GM19238 (cell line): ENCODE measurements around the gene PRAMEF5.
"Not testable (repeated sequence)": the region's sequence is repeated elsewhere in the genome, so short reads cannot be mapped to it uniquely, and the experiment has no call there.

Experiments
- DNase-seq: peaks from one replicate; pipeline ENCODE4 v3.0.0; 2011; ENCODE audit warnings: low spot score; ENCODE audit not compliant: insufficient read length

PRAMEF5 gene

DNA sequence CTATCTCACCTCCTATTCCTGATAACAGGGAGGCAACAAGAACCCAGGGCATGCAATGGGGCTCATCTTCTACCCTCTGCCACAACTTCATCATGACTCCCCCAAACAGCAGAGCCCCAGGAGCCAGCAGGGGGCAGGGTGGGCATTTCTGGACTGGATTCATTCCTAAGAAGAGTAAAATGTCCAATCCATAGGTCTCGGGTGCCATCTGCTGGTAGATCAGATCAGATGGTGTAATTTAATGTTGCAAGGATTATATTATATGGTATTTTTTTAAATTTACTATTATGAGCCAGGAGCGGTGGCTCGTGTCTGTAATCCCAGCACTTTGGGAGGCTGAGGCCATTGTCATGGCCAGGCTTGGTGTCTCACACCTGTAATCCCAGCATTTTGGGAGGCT is 11.1 kb downstream of the PRAMEF5 start:
- not testable (repeated sequence) for DNase-seq

- DNase-seq = not testable (repeated sequence)
Measured at GRCh38 chr1:13277016-13277415, 23.0 kb downstream of the PRAMEF5 start.

DNA sequence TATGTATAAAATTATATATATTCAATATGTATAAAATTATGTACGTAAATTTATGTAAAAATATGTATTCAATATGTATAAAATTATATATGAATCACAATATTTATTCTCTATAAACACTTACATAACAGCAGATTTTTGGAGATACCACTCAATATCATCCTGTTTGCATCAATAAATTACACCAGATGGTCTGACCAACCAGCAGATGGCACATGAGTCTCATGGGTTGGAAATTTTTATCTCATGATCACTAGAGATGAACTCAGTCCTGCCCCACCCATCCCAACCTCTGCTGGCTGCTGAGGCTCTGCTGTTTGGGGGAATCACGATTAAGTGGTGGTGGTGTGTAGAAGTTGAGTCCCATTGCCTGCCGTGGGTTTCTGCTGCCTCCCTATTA is 25.6 kb downstream of the PRAMEF5 start:
- not testable (repeated sequence) for DNase-seq

GRCh38 chr1:13285037-13285436 is 31.0 kb downstream of the PRAMEF5 start, which contains the start of gene PRAMEF8:
PRAMEF8 (minus strand) TSS chr1:13285137; CDS start chr1:13284091, 1,046 bp downstream.
- not testable (repeated sequence) for DNase-seq

GRCh38 chr1:13289030-13289429 is 35.0 kb downstream of the PRAMEF5 start:
- not testable (repeated sequence) for DNase-seq

GRCh38 chr1:13297216-13297931 is 43.4 kb downstream of the PRAMEF5 start:
- DNase-seq = not testable (repeated sequence)

- DNase-seq = not testable (repeated sequence)
Measured at GRCh38 chr1:13298699-13299098, 44.7 kb downstream of the PRAMEF5 start.

- not testable (repeated sequence) for DNase-seq
Measured at GRCh38 chr1:13302197-13302596, 48.2 kb downstream of the PRAMEF5 start.

GRCh38 chr1:13303239-13303638 is 49.2 kb downstream of the PRAMEF5 start, which contains the start of gene PRAMEF33:
PRAMEF33 (plus strand) TSS chr1:13303539; CDS start chr1:13305955, 2,416 bp downstream.
- DNase-seq = not testable (repeated sequence)
